Vagina (tissue), 2 donors: Measurements from ENCODE around the gene EPO. TPM values are rescaled to one million over a fixed set of nuclear protein-coding genes. Genes with fewer than 3 reads are reported as not detected.

Experiments
- DNase-seq, 2 donors: peaks; one replicate each; pipeline ENCODE4 v3.0.0-alpha.2; 2017; ENCODE audit errors: extremely low spot score in 2 of 2
- H3K27ac ChIP-seq: fragments of 200-600 bp; sonication (generic); one replicate; pipeline ENCODE4 v1.5.1; 2019
- H3K27me3 ChIP-seq: fragments of 200-600 bp; sonication (generic); one replicate; pipeline ENCODE4 v1.5.1; 2019
- H3K36me3 ChIP-seq, 2 donors: fragments of 200-600 bp; sonication (generic); one replicate each; pipeline ENCODE4 v1.5.1; 2017 to 2019
- H3K4me1 ChIP-seq: fragments of 200-600 bp; sonication (generic); one replicate; pipeline ENCODE4 v1.5.1; 2019
- H3K4me3 ChIP-seq, 2 donors: fragments of 200-600 bp; sonication (generic); 1 replicate in 1 of 2; 2 replicates in 1 of 2; pipeline ENCODE4 v1.5.1; 2016 to 2019
- H3K9me3 ChIP-seq: fragments of 200-600 bp; sonication (generic); one replicate; pipeline ENCODE4 v1.5.1; 2019
- CTCF ChIP-seq, 3 experiments: fragments of 450-650 bp in 2 of 3; fragments of 200-600 bp in 1 of 3; sonication (generic) in 1 of 3; IDR thresholded peaks; one replicate each; pipeline ENCODE4 v1.5.1; 2017 to 2019; ENCODE audit warnings: antibody characterized with exemption in 3 of 3, mild to moderate bottlenecking in 2 of 3, moderate library complexity in 2 of 3
- POLR2A ChIP-seq, 2 donors: fragments of 450-650 bp; IDR thresholded peaks; one replicate each; pipeline ENCODE4 v1.6.1; 2017; ENCODE audit warnings: antibody characterized with exemption in 2 of 2, mild to moderate bottlenecking in 2 of 2, moderate library complexity in 2 of 2
- POLR2AphosphoS5 ChIP-seq, 2 donors: sonication (generic); formaldehyde crosslinking; IDR thresholded peaks; one replicate each; pipeline ENCODE4 v1.9.0; 2017; ENCODE audit warnings: antibody characterized with exemption in 2 of 2, mild to moderate bottlenecking in 2 of 2, low read depth in 1 of 2; ENCODE audit not compliant: insufficient read depth in 1 of 2
- intact Hi-C: fragments of 100-400 bp; cut with DNase I; formaldehyde crosslinking; loops from one replicate; pipeline ENCODE4 v1.15.1; 2023
- total RNA-seq: library from RNA; depleted of rRNA; stranded (reverse); fragments of >200 nt; gene quantifications from one replicate; pipeline ENCODE4 v1.2.3, GENCODE V29; 2016

The EPO gene
- total RNA-seq, 1 donor from 2014 or later: not detected

- no peak overlapping the region for H3K27ac ChIP-seq
- intact Hi-C loops: no loop called here
- H3K27me3 ChIP-seq: no peaks in the 10 kb centered on the region
- H3K9me3 ChIP-seq: no peaks in the 10 kb centered on the region
- TF ChIP-seq POLR2AphosphoS5 (IDR thresholded peaks at IDR 0.05; ENCODE audit: insufficient read depth in 1 of 2, low read depth in 1 of 2) (no peak), CTCF (IDR thresholded peaks at IDR 0.05) (no peak), POLR2A (IDR thresholded peaks at IDR 0.05) (no peak)
- H3K4me3 ChIP-seq: no peak overlapping the region
- peaks cover 7 to 72% of the 10 kb centered on the region in 2 donors for H3K36me3 ChIP-seq
- no peak for DNase-seq
- peaks cover 38% of the 10 kb centered on the region for H3K4me1 ChIP-seq
These were observed 34.0 kb upstream of the EPO start for GRCh38 chr7:100686201-100686821.

- intact Hi-C loops: no loop called here
- peaks cover 43% of the 10 kb centered on the region for H3K4me1 ChIP-seq
- no peak overlapping the region for H3K27ac ChIP-seq
- no peak for TF ChIP-seq CTCF (IDR thresholded peaks at IDR 0.05)
- TF ChIP-seq POLR2AphosphoS5 (IDR thresholded peaks at IDR 0.05; ENCODE audit: insufficient read depth in 1 of 2, low read depth in 1 of 2): no peak
- no peak for TF ChIP-seq POLR2A (IDR thresholded peaks at IDR 0.05)
- no peak overlapping the region for H3K4me3 ChIP-seq
- H3K36me3 ChIP-seq: peaks cover 7 to 67% of the 10 kb centered on the region in 2 donors
- no peaks in the 10 kb centered on the region for H3K9me3 ChIP-seq
- H3K27me3 ChIP-seq: no peaks in the 10 kb centered on the region
- DNase-seq: no peak
These were observed 33.5 kb upstream of the EPO start for GRCh38 chr7:100686822-100687211.

- H3K36me3 ChIP-seq: peaks cover 4 to 63% of the 10 kb centered on the region in 2 donors
- H3K9me3 ChIP-seq: no peaks in the 10 kb centered on the region
- no peak overlapping the region for H3K4me3 ChIP-seq
- intact Hi-C loops: no loop called here
- H3K27me3 ChIP-seq: no peaks in the 10 kb centered on the region
- peaks cover 48% of the 10 kb centered on the region for H3K4me1 ChIP-seq
- no peak for TF ChIP-seq POLR2A (IDR thresholded peaks at IDR 0.05)
- no peak for TF ChIP-seq CTCF (IDR thresholded peaks at IDR 0.05)
- TF ChIP-seq POLR2AphosphoS5 (IDR thresholded peaks at IDR 0.05; ENCODE audit: insufficient read depth in 1 of 2, low read depth in 1 of 2): no peak
- H3K27ac ChIP-seq: no peak overlapping the region
- DNase-seq: no peak
These were observed 33.0 kb upstream of the EPO start for GRCh38 chr7:100687261-100687660.

- Histone ChIP-seq H3K9me3 (no peaks in the 10 kb centered on the region), H3K4me3 (no peak overlapping the region), H3K36me3 (peaks cover 4 to 57% of the 10 kb centered on the region in 2 donors), H3K4me1 (peaks cover 54% of the 10 kb centered on the region), H3K27me3 (no peaks in the 10 kb centered on the region), H3K27ac (no peak overlapping the region)
- DNase-seq: no peak
- TF ChIP-seq POLR2AphosphoS5 (IDR thresholded peaks at IDR 0.05; ENCODE audit: insufficient read depth in 1 of 2, low read depth in 1 of 2) (peak in 1 of 2 donors; percentile 30), CTCF (IDR thresholded peaks at IDR 0.05) (no peak), POLR2A (IDR thresholded peaks at IDR 0.05) (no peak)
- intact Hi-C loops: no loop called here
These were observed 32.4 kb upstream of the EPO start for GRCh38 chr7:100687751-100688300.

GRCh38 chr7:100688326-100688860, 31.9 kb upstream of the EPO start:
- Histone ChIP-seq H3K9me3 (no peaks in the 10 kb centered on the region), H3K27me3 (no peaks in the 10 kb centered on the region), H3K36me3 (peaks cover 4 to 51% of the 10 kb centered on the region in 2 donors), H3K4me1 (peaks cover 59% of the 10 kb centered on the region), H3K27ac (peak overlapping the region; percentile 25), H3K4me3 (no peak overlapping the region)
- intact Hi-C loops: no loop called here
- TF ChIP-seq CTCF (IDR thresholded peaks at IDR 0.05) (no peak), POLR2AphosphoS5 (IDR thresholded peaks at IDR 0.05; ENCODE audit: insufficient read depth in 1 of 2, low read depth in 1 of 2) (no peak), POLR2A (IDR thresholded peaks at IDR 0.05) (no peak)
- no peak for DNase-seq
